ENCODE data around the gene RNLS.

Gene RNLS

DNA sequence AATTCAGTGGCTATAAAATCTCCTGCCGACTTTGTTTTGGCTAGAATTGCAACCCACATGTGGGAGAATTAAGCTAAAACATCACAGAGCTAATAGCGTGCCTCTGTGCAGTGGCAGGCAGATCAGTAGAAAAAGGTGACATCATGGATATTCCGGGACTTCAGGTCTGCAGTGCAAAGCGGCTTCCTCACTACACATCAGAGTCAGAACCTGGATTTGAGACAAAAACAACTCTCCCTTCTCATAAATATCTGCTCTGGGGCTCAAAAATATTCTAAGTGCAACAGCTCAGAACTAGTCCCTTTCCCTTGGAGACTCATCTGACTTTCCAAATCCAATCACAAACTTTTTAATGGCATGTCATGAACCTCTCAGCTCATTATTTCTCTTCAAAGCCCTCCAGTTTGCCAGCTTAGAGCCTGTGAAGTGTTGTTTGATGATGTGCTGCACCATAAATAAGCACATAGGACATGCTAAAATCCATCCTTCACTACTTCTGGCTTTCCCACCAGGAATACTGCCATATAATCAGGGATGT, 337.1 kb downstream of the RNLS start:
- DNase-seq, result no peak

DNA sequence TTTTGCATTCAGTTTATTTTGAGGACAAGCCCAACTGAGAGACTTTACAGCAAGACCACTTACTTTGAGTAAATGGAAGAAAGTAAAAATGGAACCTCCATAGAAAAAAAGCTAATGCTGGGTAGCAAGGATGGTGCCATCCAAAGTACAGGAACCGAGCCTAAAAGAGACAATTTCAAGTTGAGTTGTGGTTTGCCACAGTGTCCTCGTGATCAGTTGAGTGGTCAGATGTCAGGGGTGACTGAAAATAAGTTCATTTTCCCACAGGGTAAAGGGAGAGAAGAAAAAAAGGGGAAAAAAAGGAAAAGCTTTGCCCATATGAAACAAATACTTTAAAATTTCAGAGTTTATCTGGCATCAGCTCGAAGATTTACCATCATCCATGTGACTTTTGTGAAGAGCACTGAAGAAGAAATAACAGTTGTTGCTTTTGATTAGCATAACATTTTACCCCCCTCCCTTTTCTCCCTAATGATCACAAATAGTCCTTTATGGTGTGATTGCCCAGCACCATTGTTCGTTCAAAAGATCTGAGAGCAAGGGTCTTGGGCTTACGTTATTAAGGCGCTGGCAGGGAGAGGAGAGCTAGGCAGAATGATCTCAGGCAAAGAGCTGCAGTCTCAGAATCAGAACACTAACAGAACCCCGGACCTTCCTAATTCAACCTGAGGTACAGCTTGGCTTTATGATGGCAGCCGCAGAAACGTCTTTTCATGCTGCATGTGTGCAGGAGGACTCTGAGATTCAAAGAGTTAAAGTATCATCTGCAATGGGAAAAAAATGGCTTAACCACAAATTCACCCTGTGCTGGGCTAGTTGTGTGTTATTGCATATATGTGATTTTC, 338.1 kb downstream of the RNLS start:
- DNase-seq, result no peak

DNA sequence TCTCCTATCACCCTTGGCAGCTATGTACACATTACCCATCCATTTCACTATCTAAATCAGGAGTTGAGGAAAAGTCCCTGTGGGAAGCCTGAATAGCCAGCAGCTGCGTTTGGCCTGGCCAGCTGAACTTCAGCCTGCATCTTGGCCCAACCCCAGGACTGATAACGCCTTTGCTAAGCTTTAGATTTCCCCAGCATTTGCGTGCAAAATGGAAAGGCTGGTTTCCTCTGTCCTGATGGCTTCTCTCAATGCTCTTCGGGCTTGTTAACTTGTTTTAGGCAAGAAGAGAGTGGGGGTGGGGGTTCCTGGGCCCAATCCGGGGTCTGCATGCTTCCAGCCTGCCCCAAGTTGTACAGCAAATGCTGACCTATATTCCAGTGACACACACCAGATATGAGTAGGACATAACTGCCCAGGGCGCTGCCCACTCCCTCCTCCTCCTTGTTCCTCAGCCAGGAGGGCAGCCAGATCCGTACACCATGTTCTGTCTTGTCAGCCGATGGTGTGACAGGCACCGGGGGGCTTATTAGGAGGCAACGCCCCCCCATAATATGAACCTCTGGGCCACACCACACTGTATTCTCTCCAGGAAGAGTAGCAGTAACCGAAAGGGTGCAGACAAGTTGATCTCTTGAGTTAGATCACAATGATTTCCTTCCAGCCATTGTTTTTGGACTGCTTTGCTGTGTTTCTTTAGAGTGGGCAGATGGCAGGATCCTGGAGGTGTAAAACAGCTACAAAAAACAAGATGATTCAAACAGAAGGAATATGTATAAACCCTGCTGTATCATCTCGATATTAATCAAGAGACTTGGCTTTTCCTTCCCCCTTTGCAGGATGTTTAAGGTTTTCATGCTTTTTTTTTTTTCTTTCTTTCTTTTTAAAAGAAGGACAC, 339.0 kb downstream of the RNLS start:
- no peak for DNase-seq

DNA sequence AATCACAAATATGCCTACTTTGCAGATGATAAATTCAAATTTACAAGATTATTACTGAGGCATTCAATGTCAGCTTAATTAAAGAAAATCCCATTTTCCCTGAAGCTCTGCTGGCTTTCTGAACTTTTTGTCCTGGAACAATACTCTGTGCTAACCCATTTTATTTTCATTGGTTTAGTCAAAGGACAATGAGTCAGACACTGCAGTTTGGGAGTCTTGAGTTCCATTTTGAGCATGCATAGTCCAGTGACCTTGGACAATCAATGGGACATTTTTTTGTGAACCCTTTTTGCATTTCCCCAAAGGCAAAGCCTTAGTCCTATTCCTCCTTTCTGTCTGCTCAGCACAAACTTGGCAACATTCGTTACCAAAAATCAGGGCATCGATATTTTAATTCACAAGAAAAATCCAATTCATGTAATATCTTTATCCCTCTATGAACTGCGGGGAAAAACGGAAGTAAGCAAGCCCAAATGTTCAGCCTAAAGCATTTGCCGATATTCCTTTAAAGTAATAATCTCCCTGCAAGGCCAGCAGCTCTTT, 339.8 kb downstream of the RNLS start:
- DNase-seq, result no peak

DNA sequence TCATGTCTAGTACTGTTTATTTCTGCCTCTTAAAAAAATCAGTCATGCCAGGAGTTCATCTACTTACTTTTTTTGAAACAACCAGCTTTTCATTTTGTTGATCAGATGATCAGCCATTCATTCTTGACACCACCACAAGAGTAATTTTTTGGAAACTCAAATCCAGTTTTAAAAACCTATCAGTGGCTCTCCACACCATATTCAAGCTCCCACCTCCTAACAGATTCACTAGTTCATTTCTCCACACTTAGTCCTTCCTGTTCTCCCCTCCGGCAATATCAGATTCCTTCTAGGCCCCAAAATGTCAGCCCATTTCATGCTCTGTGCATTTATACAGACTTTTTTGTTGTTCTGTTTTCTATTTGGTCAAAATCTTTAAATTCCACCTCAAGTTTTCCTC, 341.6 kb downstream of the RNLS start:
- DNase-seq, result no peak

DNA sequence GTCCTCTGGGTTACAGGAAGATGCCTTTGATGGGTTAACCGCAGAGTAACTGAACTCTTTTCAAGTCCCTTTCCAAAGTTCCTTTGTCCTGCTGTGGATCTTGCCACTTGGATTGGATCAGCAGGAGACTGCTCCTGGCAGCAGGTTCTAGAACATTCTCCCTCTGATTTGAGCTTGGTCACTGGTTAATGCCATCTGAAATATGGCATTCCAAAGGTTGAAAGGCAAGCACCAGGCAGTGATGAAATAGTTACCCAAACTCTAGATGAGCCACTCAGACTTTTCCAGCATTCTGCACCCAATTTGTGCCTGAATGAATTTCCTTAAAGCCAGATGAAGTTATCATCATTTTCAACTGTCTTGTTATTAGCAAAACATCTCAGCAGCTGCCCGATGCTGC, 343.9 kb downstream of the RNLS start:
- DNase-seq, result no peak

DNA sequence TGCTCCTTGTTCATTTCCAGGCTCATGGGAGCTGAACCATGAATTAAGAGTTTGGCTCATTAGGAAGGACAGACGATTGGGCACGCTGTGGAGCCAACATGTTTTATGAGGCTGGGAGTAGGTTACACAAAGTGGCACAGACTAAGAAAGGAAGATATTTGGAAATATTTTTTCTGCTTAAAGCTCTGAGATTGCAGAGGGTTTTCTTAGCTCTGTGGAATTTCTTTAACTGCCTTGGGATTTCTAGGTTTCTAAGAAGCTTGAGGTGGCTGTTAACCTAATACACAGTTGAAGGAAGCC, 344.6 kb downstream of the RNLS start:
- DNase-seq, result no peak

DNA sequence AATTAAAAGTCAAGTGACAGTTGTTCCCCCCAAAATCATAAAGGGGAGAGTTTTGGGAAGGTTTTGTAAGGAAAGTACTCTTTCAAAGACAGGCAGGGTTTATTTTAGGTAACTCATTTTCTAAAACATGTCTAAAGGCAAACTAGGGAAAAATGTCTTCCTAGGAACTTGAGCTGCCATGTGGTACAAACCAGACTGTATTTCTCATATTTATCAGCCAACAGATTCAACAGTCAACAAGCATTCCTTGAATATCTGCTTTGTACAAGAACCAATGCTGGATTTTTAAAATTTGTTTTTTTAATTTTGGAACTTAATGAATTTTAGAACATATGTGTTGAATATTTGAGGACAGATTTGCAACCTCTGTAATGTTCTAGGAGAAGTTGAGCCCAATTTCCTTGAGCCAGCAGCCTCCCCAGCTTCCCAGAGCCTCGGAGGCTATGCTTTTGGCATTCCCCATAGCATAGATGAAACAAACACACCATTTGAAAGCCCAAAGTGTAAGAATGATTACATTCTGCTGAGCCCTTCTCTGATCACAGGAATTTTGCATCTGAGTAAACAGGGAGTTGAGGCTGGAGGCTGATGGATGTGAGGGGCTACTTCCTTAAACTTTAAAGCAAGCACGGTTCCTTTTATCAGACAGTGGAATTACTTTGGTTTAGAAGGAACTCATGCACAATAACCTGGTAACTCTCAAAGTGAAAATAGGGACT, 345.1 kb downstream of the RNLS start:
- DNase-seq, result no peak

DNA sequence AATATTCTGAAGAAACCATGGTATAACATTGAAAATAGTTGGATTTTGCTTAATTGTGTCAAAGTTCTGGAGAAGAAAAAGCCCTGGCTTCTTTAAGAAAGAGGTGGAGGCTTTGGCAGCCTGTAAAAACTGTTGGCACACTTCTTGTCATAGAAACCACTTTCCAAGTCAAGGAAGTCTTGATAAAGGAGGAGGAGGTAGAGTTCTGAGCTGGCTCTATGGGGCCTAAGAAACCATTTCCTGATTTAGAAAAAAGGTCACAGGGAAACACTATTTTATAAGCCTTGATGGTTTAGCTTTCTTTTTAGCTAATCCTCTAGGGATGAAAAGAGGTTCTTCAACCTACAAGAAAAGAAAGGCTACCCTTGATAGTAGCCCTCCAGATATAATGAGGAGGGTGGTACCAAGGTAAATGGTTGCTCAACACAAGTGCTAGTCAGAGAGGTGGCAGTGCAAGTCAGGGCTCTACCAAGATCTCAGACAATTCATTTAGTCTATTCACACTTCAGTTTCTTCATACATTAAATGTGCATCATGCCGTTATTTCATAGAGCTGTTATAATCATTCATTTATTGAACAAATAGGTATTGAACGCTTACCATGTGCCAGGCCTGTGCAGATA, 346.9 kb downstream of the RNLS start:
- no peak for DNase-seq

DNA sequence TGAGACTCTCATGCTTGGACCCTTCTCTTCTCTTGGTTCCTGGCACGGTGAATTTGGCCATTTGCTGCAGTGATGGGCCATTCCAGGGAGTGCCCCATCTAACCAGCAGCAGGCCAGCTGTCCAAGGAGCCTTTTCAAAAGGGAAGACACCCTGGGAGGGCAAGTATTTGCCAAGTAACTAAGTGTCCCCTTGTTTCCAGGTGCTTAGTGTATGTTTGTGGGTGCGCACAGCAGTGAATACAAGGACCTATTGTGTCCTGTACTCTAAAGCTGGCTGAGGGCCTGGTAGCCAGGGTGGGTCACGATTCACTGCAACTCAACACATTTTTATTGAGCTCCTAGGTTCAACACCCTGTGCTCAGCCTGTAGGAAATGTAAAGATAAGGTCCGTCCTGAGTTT, 348.8 kb downstream of the RNLS start:
- DNase-seq, result no peak

DNA sequence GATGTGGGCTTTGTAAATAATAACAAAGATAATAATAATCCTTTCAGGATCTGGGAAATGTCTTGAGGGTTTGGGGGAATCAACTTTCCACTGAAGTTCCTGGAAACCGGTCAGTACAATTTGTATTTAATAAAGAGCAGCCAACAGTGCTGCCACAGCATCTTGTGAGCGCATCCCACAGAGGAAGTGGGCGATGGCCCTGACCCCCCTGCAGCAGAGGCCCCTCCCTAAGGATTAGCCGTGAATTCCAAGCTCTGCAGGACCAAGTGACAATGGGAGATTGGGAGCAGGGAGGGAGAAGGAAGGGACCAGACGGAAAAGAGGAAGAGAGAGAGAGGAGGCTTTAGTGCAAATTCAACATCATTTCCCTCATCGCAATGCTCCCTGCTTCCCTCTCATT, 349.2 kb downstream of the RNLS start:
- DNase-seq, result no peak

DNA sequence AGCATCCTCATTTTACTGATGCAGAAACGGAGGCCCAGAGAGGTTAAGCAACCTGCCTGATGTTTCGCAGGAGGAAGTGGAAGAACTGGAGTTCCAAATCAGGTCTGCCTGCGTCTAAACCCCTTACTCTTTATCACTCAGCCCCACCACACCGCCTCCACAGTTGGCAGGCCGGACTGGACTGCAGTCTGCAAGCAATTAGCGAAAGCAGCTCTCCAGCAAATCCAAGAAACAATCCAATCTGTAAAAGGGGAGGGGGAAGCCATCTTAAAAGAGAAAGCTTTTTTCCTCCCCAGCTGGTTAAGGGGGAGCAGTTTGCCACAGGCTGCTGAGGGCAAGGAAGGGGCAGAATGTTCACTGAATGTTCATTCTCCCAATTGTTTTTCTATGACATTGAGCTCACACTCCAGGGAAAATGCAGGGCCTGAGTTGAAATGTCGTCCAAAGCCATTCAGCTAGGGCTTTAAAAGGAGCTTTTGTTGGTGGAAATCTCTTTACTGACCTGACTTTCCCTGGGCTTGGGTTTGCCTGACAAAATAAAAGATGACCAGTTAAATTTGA, 350.1 kb downstream of the RNLS start:
- no peak for DNase-seq

DNA sequence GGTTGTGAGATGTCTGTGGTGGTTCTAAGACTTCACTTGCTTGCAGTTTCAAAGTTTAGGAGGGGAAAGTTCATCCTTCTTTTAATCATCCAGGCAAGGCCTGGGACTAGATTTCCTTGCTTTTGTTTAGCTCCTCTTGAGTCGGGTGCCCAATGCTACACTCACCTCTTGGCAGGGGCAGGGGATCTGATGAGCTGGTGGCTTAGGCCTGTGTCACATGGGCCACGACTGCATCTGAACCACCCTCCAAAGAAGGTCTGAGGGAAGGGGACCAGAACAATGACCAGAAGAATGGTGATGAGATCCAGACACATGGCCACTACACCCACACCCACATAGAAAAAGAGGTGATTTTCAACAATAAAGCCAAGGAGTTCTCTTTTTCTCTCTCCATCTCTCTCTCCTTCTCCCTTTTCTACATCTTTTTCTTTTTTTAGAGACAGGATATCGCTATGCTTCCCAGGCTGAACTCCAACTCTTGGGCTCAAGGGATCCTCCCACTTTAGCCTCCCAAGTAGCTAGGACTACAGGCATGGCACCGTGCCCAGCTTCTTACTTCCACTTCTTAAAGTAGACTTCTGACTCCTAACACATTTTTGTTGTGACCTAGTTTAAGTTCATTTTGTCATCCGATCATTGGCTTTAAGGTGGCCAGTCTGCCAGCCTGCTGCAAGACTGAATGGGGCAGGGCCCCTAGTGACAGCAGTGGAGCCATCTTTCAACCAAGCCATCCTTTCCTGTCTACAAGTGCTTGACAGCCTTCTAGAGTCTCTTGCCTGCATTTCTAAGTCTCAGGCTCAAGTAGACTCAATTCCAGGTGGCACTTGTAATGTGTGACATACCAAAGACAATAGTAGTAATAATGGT, 350.9 kb downstream of the RNLS start:
- no peak for DNase-seq

DNA sequence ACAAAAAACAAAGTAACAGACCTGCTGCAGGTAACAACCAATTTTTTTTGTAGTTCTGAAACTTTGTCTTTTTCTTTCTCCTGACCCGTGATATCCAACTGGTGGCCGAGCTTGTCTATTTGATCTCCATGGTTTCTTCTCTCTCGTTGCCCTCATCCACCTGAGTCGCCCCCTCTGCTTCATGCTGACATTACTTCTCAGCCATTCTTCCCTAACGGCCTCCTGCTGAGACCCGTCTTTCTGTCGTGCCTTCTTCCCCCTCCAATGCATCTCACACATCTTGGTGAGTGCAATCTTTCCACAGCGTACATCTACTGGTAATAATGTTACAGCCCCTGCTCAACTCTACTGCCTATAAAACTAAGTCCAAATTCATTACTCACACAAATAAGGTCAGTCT, 352.9 kb downstream of the RNLS start:
- no peak for DNase-seq

DNA sequence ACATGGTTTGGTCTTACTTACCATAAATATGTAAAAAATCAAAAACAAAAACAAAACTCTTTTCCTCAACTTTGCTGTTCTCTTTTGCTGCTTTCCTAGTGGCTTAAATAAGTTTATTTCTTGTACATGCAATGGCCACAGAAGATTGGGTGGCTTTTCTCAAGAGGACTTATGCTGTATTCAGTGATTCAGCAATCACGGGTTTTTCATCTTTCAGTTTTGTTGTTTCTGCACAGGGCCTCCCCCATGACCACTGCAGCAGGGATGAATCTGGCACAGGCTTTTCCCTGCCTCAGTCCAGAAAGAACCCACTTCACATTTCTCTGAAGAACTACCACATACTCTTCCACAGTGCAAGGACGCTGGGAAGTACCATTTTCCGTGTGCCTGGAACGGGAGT, 355.0 kb downstream of the RNLS start:
- no peak for DNase-seq

DNA sequence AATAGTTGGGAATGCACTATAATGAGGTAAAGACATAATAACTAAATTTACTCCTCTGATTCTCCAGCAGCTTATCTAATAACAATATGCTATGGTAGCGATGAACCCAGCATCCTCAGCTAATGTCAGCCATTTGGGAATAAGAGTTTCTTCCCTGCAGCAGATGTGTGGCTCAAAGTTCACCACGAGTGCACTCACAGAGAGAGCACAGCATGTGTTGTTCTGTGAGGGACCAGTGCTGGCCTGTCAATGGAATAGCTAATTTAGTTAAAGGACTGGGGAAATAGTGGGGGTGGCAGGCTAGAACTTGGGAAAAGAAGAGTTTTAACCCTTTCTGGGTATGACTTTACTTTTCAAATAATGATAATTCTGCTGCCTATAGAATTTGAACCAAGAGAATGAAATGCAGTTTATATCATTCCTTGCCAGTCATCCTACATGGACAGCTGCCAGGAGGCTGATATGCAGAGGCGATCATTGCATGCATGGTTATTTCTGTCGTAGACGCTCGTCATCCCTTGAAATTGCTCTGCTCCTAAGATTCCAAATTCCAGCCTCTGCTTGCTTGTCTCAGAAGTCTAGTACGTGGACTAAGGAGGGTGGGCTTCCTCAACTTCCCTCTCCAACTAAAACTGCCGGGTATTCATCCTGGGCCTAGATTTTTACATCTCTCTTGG, 355.6 kb downstream of the RNLS start:
- DNase-seq, result no peak

DNA sequence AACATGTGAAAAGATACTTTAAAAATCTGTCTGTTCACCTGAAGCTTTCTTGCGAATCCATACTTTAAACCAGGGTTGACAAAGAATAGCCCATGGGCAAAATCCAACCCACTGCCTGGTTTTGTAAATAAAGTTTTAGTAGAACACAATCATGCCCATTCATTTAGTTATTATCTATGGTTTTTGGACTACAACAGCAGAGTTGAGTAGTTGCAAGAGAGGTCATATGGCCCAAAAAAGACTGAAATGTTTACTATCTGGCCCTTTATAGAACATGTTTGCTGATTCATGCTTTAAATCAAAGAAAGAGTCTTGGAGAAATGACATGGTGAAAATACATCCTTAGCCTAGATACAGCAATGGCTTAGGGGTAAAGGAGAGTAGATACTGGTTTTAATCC, 356.2 kb downstream of the RNLS start:
- no peak for DNase-seq

DNA sequence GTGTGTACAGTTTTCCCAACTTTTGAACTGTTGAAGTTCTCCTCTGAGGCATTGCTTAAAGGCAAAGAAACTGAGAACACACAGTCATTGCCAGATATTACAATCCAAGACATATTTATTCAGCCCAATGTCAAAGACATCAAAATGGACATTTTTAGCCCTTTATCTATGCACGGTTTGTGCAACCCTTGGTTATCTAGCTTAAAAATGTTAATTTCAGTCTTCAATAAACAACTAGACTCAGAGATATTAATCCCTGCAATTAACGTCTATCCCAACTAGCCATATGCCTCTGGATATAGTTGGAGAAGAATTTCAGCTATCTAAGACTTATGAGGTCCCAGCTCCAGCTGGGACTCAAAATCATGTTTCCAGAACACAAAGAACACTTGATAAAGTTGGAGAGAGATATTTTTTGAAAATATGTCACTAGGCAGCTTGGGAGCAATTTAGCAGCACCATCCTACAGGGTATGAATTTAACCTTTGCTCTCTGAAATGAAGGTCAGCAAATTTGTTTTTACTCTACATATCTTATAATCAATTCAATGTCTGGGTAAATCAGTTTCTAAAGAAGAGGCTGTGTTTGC, 357.0 kb downstream of the RNLS start:
- DNase-seq, result no peak

Data from NCI-H1436 (cell line).